NK-92 (cell line): ENCODE results near the gene HOXA7.

Source experiments
- DNase-seq: peaks from one replicate; lab custom pipeline; 2025; ENCODE audit not compliant: unreplicated experiment; lab: John Stamatoyannopoulos, UW

HOXA7 gene

GRCh38 chr7:27159266-27160144 is 3.0 kb upstream of the HOXA7 start:
- DNase-seq: no peak

- DNase-seq: no peak
Measured at GRCh38 chr7:27158436-27159265, 2.2 kb upstream of the HOXA7 start.

DNA sequence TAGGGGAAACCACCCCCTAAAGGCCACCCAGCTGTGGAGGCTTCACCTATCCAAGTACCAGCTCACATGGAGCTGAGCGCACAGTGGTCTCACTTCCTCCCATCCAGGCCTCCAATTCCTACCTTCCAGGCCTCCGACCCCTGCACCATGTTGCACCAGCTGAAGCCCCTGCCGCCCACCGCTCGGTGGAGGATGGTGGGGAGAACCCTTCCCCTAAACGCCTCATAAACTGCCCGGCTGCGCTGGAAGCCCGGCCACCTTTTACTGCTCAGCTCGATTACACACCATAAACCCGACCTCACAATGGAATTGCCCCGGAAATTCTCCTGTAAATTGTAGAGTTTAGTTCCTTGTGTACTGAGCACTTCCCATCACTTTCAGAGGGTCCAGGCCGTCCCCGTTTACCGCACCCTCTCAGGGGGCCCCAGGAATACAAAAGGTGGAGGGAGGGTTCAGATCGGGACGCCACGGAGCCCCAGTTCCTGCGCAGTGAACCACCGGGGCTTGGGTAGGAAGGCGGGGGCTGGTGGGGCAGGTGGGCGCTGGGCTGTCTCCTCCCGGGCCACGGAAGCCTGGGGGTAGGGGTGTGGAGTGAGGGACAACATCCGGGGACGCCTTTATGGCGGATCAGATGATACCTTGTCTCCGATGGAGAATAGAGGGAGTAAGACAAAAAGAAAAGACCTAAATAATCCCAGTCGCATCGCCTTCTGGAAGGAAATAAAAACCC is 1.4 kb upstream of the HOXA7 start:
- DNase-seq: no peak

DNA sequence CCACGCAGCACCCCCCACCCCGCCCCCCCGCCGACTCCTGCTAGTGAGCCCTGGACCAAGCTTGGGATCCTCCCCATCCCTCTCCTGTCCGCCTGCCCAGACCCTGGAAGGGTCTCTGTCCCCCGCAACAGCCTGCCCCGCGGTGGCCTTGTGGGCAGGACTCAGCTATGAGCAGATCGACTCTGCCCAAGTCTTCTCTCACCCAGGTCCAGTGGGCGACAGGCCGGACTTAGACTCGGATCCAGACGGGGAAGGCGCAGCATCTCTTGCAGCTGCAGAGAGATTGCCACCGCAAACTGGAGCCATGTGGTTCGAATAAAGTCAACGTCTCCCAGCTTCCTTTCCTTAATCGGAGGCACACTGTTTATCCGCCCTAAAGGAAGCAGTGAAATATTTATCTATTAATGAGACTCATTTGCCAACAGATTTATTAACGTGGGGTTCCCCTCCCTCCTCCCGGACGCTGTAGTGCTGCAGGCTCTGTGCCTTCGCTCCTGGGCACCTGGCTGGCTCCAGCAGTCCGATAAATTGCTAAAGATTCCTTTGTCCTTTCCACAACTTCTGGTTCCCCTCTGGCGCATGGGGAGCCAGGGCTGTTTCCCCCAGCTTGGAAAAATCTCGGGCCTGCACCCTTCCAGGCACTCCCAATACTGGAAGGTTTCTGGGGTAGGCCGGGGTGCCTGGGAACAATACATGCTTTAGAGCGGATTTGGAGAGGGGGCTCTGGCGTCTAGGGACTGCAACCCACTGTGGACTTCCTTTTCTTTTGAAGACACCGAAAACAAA is 634 bp upstream of the HOXA7 start:
- no peak for DNase-seq

DNA sequence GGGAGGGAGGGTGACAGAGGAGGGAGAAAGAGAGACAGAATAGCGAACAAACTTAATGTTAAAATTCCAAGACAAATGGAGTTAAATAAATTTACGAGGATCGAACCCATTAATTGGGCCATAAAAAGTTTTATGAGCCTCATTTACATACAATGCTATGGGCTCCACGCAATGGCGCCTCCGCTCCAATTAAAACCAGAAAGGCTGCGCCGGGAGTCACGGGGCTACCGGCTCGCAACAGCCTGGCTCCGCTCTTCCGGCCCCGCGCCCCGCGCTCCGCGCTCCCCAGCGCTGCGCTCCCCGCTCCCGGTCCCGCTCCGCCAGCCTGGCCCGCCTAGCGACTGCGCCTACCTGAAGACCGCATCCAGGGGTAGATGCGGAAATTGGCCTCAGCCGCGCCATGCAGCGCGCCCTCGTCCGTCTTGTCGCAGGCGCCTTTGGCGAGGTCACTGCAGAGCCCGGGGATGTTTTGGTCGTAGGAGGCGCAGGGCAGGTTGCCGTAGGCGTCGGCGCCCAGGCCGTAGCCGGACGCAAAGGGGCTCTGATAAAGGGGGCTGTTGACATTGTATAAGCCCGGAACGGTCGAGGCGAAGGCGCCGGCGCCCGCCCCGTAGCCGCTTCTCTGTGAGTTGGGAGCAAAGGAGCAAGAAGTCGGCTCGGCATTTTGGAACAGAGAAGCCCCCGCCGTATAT is 513 bp downstream of the HOXA7 start:
- no peak for DNase-seq

- DNase-seq: no peak
Measured at GRCh38 chr7:27154901-27155815, 1.3 kb downstream of the HOXA7 start.

GRCh38 chr7:27154369-27154768 is 2.1 kb downstream of the HOXA7 start:
- no peak for DNase-seq

DNA sequence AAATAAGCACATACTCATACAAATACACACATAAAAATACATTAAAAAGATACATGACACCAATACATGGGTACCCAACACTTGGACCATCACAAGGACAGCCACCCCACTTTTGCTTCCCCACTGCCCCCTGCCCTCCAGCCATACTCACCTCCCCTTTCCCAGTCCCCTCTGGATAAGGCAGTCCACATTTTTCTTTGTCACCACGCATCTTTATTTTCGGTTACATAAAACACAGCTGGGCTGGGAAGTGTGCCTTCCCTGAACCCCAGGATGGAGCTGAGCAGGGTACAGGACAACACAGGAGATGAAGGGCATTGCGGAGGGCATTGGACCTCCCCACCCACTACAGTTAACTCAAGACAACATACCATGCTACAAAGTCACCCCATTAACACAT is 2.9 kb downstream of the HOXA7 start:
- no peak for DNase-seq

DNA sequence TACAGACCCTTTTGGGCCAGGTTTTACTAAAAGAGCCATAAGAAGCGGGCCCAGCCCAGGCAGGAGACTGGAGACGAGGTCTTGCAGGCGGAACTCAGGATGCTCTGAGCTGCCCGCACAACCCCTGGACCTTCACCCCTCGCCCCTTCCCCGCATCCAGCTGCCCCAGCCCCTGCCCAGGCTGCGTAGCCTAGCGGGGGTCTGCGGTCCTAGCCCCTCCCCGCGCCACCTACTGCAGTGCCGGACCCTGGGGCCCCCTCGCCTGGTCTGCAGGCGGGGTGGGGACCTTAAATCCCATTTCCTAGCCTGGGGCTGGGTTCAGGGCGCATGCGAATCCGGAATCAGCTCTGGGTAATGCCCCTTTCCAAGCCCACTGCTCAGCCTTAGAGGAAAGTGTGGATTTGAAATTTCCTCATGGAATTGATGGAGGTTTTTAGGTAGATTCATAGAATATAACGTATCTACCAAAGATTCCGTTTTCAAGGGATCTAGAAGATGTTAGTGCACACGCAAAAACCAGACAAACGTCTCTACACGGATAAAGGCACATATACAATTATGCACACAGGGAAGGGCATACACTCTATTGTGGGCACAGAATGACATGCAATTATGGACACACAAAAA is 3.5 kb downstream of the HOXA7 start:
- no peak for DNase-seq

DNA sequence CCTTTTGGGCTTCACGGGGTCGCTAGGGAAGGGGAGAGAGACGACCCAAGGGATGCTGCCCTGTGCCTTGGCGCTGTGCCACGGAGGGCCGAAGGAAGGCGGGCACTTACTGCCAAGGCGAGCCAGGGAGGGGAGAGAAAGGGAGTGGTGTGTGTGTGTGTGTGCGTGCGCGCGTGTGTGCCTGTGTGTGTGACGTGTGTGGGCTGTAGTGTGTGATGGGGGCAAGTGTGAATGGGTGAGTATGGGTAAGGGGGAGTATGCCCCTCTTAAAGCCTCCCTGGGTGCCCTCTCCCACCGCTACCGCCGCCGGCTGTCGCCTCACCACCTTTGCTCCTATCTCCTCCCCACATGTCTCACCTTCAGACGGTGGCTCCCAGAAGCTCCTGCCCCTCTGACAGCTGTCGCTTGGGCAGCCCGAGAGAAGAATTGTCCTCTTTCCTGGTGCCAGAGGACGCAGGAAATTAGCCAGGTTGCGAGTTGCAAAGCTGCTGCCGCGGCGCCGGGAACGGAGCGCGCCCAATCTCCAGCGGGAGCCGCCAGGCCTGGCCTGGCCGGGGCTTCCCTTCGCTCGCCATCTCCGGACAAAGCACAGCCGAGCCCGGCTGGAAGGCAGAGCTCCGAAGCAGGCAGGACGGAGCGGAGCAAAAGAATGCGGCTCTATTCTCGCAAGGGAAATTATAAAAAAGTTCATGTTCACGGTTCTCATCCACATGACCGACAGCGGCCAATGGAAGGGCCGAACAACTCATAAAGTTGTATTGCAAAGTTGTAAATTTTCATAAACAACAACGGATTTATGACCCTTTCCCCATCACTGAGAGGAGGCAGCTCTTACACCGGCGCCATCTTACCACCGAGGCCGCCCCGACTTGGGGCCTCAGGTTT is 4.3 kb downstream of the HOXA7 start, which contains the start of gene HOXA3:
Gene HOXA3, minus strand, starts transcription at position 653 of the 885 bp plus-strand sequence. CDS start 41,943 bp downstream, outside the sequence.
- DNase-seq: no peak

DNA sequence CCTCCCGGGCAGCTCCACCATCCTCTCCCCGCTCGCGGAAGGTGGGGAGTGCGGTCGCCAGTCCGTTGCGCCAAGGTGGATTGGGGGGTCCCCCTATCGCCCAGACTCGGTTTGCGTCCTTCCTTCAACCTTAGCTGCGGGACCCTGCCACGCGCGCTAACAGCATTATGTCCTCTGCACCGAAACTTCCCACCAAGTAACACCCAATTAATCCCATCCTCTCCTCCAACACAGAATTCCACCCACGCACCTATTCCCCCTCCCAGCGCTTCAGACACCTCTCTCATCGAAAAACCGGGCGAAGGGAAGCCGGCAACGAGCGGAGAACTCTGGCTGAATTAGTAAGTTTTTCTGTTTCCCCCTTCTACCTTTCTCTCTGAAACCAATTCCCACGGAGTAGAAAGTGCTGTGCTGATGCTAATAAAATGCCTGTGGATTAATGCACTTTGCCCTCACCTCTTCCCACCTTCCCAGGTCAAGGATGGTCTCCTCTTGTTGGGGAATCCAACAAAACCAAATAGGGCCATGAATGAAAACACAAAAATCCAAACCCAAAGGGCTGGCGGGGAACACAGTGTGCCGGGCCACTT is 5.0 kb downstream of the HOXA7 start:
- no peak for DNase-seq

DNA sequence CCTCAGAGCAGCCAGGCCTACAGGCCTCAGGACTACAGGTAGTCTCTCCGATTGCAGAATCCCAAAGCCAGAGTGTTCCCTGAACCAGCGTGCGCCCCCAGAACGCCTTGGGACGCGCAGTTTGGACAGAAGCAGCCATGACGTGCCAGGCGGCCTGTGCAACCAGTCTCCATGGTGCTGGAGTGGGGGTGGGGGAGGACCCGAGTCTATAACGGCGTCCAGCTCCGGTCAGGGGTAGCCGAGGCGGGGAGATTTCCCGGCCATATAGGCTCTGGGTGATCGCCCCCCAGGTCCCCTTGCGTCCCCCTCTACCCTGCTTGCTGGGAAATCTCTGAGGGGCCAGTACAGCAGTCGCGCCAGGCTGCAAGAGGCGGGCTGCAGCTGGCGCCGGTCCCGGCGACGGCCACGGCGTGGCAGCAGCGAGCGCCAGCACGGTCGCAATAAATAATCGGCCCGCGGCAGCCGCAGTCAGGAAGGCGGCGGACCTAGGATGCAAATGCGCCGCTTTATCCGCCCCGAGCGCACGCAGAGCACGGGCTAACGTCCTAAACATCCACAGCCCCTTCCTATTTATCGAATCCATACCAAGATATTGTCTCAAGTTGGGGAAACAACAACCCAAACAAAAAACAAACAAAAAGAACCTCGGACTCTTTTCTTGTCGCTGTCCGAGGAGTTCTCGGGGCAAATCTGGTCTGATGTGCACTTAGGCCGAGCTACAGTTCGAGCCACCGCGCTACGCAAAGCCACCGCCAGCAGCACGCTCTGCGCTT is 5.7 kb downstream of the HOXA7 start:
- DNase-seq: no peak

DNA sequence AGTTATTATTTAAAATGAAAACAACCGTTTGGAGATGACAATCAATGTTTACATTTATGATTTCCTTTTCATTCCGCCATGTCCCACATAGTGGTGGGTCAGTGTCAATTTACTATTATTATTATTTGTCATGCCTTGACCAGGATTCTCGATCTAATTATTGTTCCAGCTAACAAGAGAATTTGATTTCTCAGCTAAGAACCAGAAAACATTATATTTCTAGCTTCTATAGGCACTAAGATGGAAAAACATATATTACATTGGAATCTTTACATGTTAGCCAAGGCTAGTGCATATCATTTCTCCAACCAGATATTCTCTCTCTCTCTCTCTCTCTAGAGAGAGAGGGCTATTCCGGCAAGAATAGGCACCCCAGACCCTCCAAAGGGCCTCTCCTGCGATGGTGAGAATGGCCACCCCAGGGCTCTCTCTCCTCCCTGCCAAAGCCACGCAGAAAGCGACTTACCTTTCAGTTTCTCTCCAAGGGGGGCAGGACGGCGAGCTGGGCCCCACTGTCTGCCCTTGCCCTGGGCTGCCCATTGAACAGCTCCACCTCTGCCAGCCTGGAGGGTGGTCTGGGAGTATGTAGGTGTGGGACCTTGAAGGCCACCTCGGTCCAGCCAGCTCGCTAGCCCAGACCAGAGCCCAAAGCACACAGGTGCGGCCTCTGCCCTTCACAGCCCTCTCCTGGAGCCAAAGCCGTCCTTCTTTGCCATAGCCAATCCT is 6.5 kb downstream of the HOXA7 start:
- DNase-seq: no peak

DNA sequence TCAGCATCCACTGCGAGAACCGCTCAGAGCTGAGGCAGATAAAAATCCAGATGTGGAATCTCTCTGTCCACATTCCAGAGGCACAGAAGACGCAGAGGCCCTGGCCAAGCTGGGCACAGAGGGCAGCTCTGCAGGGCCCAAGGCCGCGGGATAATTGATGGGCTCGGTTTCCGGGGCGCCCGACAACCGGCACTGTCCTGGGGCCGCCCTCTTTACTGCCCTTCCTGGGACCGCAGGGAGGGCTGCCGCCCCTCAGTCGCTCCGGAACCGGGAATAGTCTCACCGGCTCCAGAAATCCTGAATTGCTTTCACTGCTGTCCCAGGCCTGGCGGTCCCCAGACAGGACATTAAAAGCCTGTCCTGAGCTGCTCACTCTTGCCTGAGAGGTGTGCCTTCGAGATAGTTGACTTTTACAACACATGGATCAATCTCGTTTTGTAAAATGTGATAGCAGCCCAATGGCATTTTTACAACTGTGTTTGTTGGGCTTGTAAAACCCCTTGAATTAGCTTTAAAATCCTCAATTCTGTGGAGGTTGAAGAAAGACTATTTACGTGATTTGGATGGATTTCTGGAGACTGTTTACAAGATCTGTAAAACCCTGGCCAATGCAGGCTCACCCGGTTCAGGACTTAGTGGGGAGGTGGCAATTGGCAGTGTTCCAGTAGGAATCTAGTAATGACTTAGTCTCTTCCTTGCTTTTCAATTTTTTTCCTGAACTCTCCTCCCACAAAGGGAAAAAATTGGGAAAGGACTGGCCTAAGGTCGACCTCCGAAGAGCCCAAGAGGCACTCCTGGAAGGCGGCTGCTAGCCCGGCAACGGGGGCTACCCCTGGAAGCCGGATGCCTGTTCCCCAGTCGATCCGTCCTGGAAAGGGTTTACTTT is 7.5 kb downstream of the HOXA7 start:
- no peak for DNase-seq
